IMR-90 (cell line): ENCODE results near the gene S100A2. TPM values are rescaled to one million over a fixed set of nuclear protein-coding genes. Genes with fewer than 3 reads are reported as not detected.
A peak's percentile ranks its signal among the peaks of the same experiment; 100 is the strongest.

Experiments used
- ATAC-seq: fragments of 200-7000 bp; cut with Tn5 transposase; 2 replicates; pipeline ENCODE4 v1.9.1; 2020; ENCODE audit warnings: low read depth, mild to moderate bottlenecking, moderate library complexity
- BruUV-seq: library from RNA; stranded (reverse); fragments of 400-500 nt; replicated peaks from 2 replicates; lab custom pipeline; 2021; lab: Mats Ljungman, UMichigan
- CTCF ChIA-PET: fragments of 300-600 bp; formaldehyde crosslinking; extraction: SDS; loops from one replicate; lab custom pipeline; 2021; ENCODE audit warnings: antibody characterized with exemption; lab: Yijun Ruan, JAX
- POLR2A ChIA-PET: fragments of 300-600 bp; sonication (Branson Sonifier 250); formaldehyde crosslinking; loops from one replicate; lab custom pipeline; 2022; ENCODE audit warnings: antibody characterized with exemption; ENCODE audit not compliant: unreplicated experiment; lab: Charles Lee
- DNase-seq: peaks from one replicate; pipeline ENCODE4 v3.0.0; 2013
- H2AFZ ChIP-seq: replicated peaks from 2 replicates; pipeline ENCODE3; 2013; ENCODE audit warnings: low read length, mild to moderate bottlenecking; ENCODE audit not compliant: poor library complexity
- H2AK5ac ChIP-seq: 2 replicates; pipeline ENCODE4 v1.6.1; 2013; ENCODE audit warnings: low read depth, low read length, inconsistent platforms
- H2AK9ac ChIP-seq: replicated peaks from 2 replicates; pipeline ENCODE3; 2013; ENCODE audit warnings: mild to moderate bottlenecking, low read depth, low read length, moderate library complexity; ENCODE audit not compliant: poor library complexity
- H2BK120ac ChIP-seq: 2 replicates; pipeline ENCODE4 v1.6.1; 2013; ENCODE audit warnings: low read depth, low read length, inconsistent platforms
- H2BK15ac ChIP-seq: 3 replicates; pipeline ENCODE4 v1.6.1; 2013; ENCODE audit warnings: low read depth, low read length, inconsistent platforms
- H2BK20ac ChIP-seq: 2 replicates; pipeline ENCODE4 v1.6.1; 2013; ENCODE audit warnings: low read depth, mild to moderate bottlenecking, inconsistent platforms, low read length, moderate library complexity
- H2BK5ac ChIP-seq: 2 replicates; pipeline ENCODE4 v1.6.1; 2013; ENCODE audit warnings: mild to moderate bottlenecking, low read depth, low read length, inconsistent platforms; ENCODE audit not compliant: poor library complexity, severe bottlenecking
- H3K14ac ChIP-seq: replicated peaks from 2 replicates; pipeline ENCODE4 v1.6.1; 2013; ENCODE audit warnings: low read depth, low read length, inconsistent platforms
- H3K18ac ChIP-seq: 2 replicates; pipeline ENCODE4 v1.6.1; 2013; ENCODE audit warnings: low read depth, low read length, control low read depth
- H3K23ac ChIP-seq: 2 replicates; pipeline ENCODE4 v1.6.1; 2013; ENCODE audit warnings: low read depth, low read length, inconsistent platforms
- H3K27ac ChIP-seq: 2 replicates; pipeline ENCODE4 v1.5.1; 2013; ENCODE audit warnings: mild to moderate bottlenecking, control low read depth, low read length; ENCODE audit not compliant: insufficient read depth
- H3K27me3 ChIP-seq: 2 replicates; pipeline ENCODE4 v1.6.1; 2013; ENCODE audit warnings: low read length; ENCODE audit not compliant: control insufficient read depth, insufficient read depth
- H3K36me3 ChIP-seq: 2 replicates; pipeline ENCODE4 v1.6.1; 2013; ENCODE audit warnings: low read length, mixed read lengths; ENCODE audit not compliant: control insufficient read depth, insufficient read depth
- H3K4ac ChIP-seq: 2 replicates; pipeline ENCODE4 v1.6.1; 2013; ENCODE audit warnings: low read depth, low read length, inconsistent platforms
- H3K4me1 ChIP-seq: 2 replicates; pipeline ENCODE4 v1.6.1; 2013; ENCODE audit warnings: low read length, mixed read lengths; ENCODE audit not compliant: control insufficient read depth, insufficient read depth
- H3K4me2 ChIP-seq: 2 replicates; pipeline ENCODE4 v1.6.1; 2013; ENCODE audit warnings: low read depth, mild to moderate bottlenecking, control low read depth, low read length, moderate library complexity
- H3K4me3 ChIP-seq: 2 replicates; pipeline ENCODE4 v1.5.1; 2013; ENCODE audit warnings: low read depth, mild to moderate bottlenecking, control low read depth, low read length, moderate library complexity; ENCODE audit not compliant: insufficient read depth
- H3K56ac ChIP-seq: 2 replicates; pipeline ENCODE4 v1.6.1; 2013; ENCODE audit warnings: low read length, inconsistent platforms; ENCODE audit not compliant: insufficient read depth; ENCODE audit errors: extremely low read depth
- H3K79me1 ChIP-seq, 2 experiments: 2 replicates each; pipeline ENCODE4 v1.6.1; 2013; ENCODE audit warnings: low read length in 2 of 2, inconsistent platforms in 1 of 2, low read depth in 1 of 2
- H3K9ac ChIP-seq: 2 replicates; pipeline ENCODE4 v1.6.1; 2013; ENCODE audit warnings: low read depth, low read length, control low read depth
- H3K9me1 ChIP-seq: 2 replicates; pipeline ENCODE4 v1.6.1; 2013; ENCODE audit warnings: low read length, inconsistent platforms; ENCODE audit not compliant: insufficient read depth
- H3K9me3 ChIP-seq: 2 replicates; pipeline ENCODE4 v1.6.1; 2013; ENCODE audit warnings: low read length; ENCODE audit not compliant: control insufficient read depth, insufficient read depth
- H4K20me1 ChIP-seq: 2 replicates; pipeline ENCODE4 v1.6.1; 2013; ENCODE audit warnings: low read length, inconsistent platforms; ENCODE audit not compliant: insufficient read depth
- H4K5ac ChIP-seq: 2 replicates; pipeline ENCODE4 v1.6.1; 2013; ENCODE audit warnings: mild to moderate bottlenecking, low read depth, low read length, control low read depth
- H4K8ac ChIP-seq, 2 experiments: 2 replicates each; pipeline ENCODE4 v1.6.1; 2013; ENCODE audit warnings: low read depth in 2 of 2, low read length in 2 of 2, control low read depth in 1 of 2, inconsistent platforms in 1 of 2
- H4K91ac ChIP-seq: 2 replicates; pipeline ENCODE4 v1.6.1; 2013; ENCODE audit warnings: low read depth, low read length, inconsistent platforms; ENCODE audit not compliant: insufficient read depth
- CEBPB ChIP-seq: IDR thresholded peaks from 2 replicates; pipeline ENCODE4 v1.6.1; 2012; ENCODE audit warnings: low read depth, low read length, improper control_type of control experiment
- FOS ChIP-seq: fragments of 150-350 bp; IDR thresholded peaks from 2 replicates; pipeline ENCODE4 v1.6.1; 2016; ENCODE audit warnings: low read depth, low read length
- MAFK ChIP-seq: IDR thresholded peaks from 2 replicates; pipeline ENCODE4 v1.6.1; 2012; ENCODE audit warnings: low read depth, low read length, improper control_type of control experiment
- MAZ ChIP-seq: IDR thresholded peaks from 2 replicates; pipeline ENCODE4 v1.6.1; 2012; ENCODE audit warnings: low read depth, mild to moderate bottlenecking, low read length, improper control_type of control experiment, moderate library complexity, borderline replicate concordance
- MXI1 ChIP-seq: IDR thresholded peaks from 2 replicates; pipeline ENCODE4 v1.6.1; 2012; ENCODE audit warnings: low read depth, mild to moderate bottlenecking, low read length, moderate library complexity, borderline replicate concordance
- NFE2L2 ChIP-seq: fragments of 150-350 bp; IDR thresholded peaks from 2 replicates; pipeline ENCODE4 v1.6.1; 2016; ENCODE audit warnings: low read depth, mild to moderate bottlenecking, low read length
- POLR2A ChIP-seq: IDR thresholded peaks from 2 replicates; pipeline ENCODE4 v1.6.1; 2012; ENCODE audit warnings: mild to moderate bottlenecking, low read depth, low read length
- RAD21 ChIP-seq: IDR thresholded peaks from 2 replicates; pipeline ENCODE4 v1.6.1; 2012; ENCODE audit warnings: low read length, improper control_type of control experiment
- RFX5 ChIP-seq: IDR thresholded peaks from 2 replicates; pipeline ENCODE4 v1.8.0; 2012; ENCODE audit warnings: low read depth, mild to moderate bottlenecking, low read length, moderate library complexity
- SMC3 ChIP-seq: fragments of 150-350 bp; IDR thresholded peaks from 2 replicates; pipeline ENCODE4 v1.6.1; 2016; ENCODE audit warnings: low read depth, mild to moderate bottlenecking, antibody characterized with exemption, low read length, moderate library complexity
- WGBS, 2 experiments: methylation state at CpG; one replicate each; pipeline versions ENCODE4 v1.1.5 to v1.1.7; 2013; ENCODE audit warnings: missing lambda C conversion rate in 2 of 2; ENCODE audit not compliant: insufficient read length in 1 of 2; ENCODE audit errors: extremely low coverage in 2 of 2; 5-methylcytosine and 5-hydroxymethylcytosine counted together
- dilution Hi-C: fragments of 300-500 bp; cut with HindIII; formaldehyde crosslinking; loops from one replicate; pipeline ENCODE4 v1.14.3; 2018; ENCODE audit warnings: low sequenced_read_pairs; ENCODE audit not compliant: unreplicated experiment
- in situ Hi-C: fragments of 300-500 bp; cut with MboI; formaldehyde crosslinking; loops from 3 replicates; pipeline ENCODE4 v1.14.3; 2019; ENCODE audit warnings: low sequenced_read_pairs, inconsistent platforms, mixed read lengths
- intact Hi-C: fragments of 100-400 bp; cut with micrococcal nuclease; formaldehyde crosslinking; loops from 2 replicates; pipeline ENCODE4 v1.10.0; 2022
- polyA plus RNA-seq, 3 experiments: library from polyadenylated mRNA; depleted of rRNA; stranded (reverse); fragments of >200 nt; gene quantifications; 2 replicates each; pipeline ENCODE4 v1.2.3, GENCODE V29; 2012; ENCODE audit warnings: low replicate concordance in 1 of 3
- total RNA-seq: library from RNA; depleted of rRNA; stranded (reverse); fragments of >200 nt; gene quantifications from 2 replicates; pipeline ENCODE4 v1.2.3, GENCODE V29; 2012
- TF ChIP-seq, protein P1 (sequence below): fragments of 150-350 bp; IDR thresholded peaks from 2 replicates; pipeline ENCODE4 v1.6.1; 2017; ENCODE audit warnings: mild to moderate bottlenecking, antibody characterized with exemption, low read length, low read depth
- TF ChIP-seq, protein P2 (sequence below): fragments of 150-350 bp; IDR thresholded peaks from 2 replicates; pipeline ENCODE4 v1.6.1; 2016; ENCODE audit warnings: low read depth, mild to moderate bottlenecking, low read length, moderate library complexity, borderline replicate concordance

S100A2 gene
- total and polyA plus RNA-seq, 2 of the 4 experiments (the other 2 are of a cell fraction) = 3.6 to 7.9 TPM

DNA sequence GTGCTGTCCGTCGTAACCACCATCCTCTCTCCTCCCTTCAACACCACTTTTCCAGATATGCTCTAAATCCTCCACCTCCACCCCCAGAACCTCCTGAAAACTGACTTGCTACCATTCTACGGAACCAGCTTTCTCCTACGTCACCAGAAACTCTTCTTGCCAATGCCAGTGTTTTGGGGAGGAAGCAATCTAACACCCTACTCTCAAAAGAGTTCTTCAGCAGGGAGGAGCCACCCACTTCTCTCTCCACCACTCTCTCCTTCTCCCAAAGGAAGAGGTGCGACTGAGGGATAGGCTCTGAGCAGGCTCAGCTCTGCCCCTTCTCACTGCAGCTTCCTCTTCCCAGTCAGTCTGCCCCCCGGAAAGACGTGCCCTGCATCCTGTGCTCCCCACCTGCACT, 6.1 kb upstream of the S100A2 start (continued):
- TF ChIP-seq, protein P1, sequence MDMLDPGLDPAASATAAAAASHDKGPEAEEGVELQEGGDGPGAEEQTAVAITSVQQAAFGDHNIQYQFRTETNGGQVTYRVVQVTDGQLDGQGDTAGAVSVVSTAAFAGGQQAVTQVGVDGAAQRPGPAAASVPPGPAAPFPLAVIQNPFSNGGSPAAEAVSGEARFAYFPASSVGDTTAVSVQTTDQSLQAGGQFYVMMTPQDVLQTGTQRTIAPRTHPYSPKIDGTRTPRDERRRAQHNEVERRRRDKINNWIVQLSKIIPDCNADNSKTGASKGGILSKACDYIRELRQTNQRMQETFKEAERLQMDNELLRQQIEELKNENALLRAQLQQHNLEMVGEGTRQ = no peak
- TF ChIP-seq MXI1 (no peak), NFE2L2 (no peak)

DNA sequence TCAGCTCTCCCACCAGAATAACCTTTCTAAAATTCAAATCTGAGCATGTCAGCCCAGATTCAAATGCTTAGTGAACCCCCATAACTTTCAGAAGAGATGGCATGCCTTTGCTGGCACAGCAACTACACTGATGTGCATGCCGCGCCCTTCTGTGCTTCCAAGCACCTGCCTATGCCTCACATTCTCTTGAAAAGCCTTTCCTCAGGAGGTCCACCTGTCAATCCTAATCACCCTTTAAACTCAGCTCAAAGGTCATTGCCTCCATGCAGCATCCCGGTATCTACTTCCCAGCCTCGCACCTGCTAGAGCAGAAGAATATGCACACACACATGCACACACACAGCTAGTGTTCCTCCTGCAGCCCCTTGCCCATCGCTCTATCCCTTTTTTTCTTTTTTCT, 5.2 kb upstream of the S100A2 start:
- dilution Hi-C loops (no loop called here), intact Hi-C loops (no loop called here), in situ Hi-C loops (no loop called here)
- 100% methylated on average over 2 of the region's 5 CpGs; no CpG with 5 or more reads in 1 of the 2 experiments for WGBS, 2 experiments
- peak overlapping the region; percentile 65 for H2AK9ac ChIP-seq
- no peak overlapping the region for H3K23ac ChIP-seq
- ChIA-PET CTCF (interaction anchor here (0.6 to 0.8 kb wide), 2 partner anchors 37 to 60 kb away, joined by 4 to 6 read pairs; no protein-coding TSS in a partner anchor), POLR2A (interaction anchor here (3.7 kb wide), 1 partner anchor 36 kb away, joined by 28 read pairs; the partner anchor contains the start of gene S100A6)
- H3K4me2 ChIP-seq = no peak overlapping the region
- no peak overlapping the region for H2AFZ ChIP-seq
- no peak overlapping the region for H4K8ac ChIP-seq
- no peaks in the 10 kb centered on the region for H3K9me3 ChIP-seq
- no peak overlapping the region for H3K14ac ChIP-seq
- BruUV-seq = no TSS peak
- H4K91ac ChIP-seq = no peak overlapping the region; the same call in 1 of the 2 replicates
- peak overlapping the region; percentile 29 for H3K4ac ChIP-seq
- no peaks in the 10 kb centered on the region for H3K36me3 ChIP-seq
- H2BK15ac ChIP-seq = no peak overlapping the region; the same call in 2 of the 3 replicates
- peaks cover 0 to 26% of the 10 kb centered on the region in 2 experiments; a peak in 2 of 4 replicates for H3K79me1 ChIP-seq
- H2BK120ac ChIP-seq = no peak overlapping the region
- H3K9me1 ChIP-seq = peaks cover 23% of the 10 kb centered on the region
- H4K5ac ChIP-seq = no peak overlapping the region
- no peak overlapping the region for H3K27ac ChIP-seq
- ATAC-seq = no peak
- no peak overlapping the region for H2AK5ac ChIP-seq
- H3K9ac ChIP-seq = no peak overlapping the region
- H4K20me1 ChIP-seq = no peaks in the 10 kb centered on the region
- no peak overlapping the region for H2BK20ac ChIP-seq
- no peak overlapping the region for H2BK5ac ChIP-seq
- H3K56ac ChIP-seq = no peak overlapping the region
- no peaks in the 10 kb centered on the region for H3K27me3 ChIP-seq
- H3K4me3 ChIP-seq = no peak overlapping the region
- peaks cover 27% of the 10 kb centered on the region for H3K4me1 ChIP-seq
- no peak for DNase-seq
- no peak overlapping the region for H3K18ac ChIP-seq
- TF ChIP-seq NFE2L2 (no peak), MAFK (no peak), MXI1 (no peak), RFX5 (no peak), POLR2A (no peak), MAZ (no peak), CEBPB (no peak), RAD21 (no peak), SMC3 (no peak), FOS (no peak)
- TF ChIP-seq, protein P2, sequence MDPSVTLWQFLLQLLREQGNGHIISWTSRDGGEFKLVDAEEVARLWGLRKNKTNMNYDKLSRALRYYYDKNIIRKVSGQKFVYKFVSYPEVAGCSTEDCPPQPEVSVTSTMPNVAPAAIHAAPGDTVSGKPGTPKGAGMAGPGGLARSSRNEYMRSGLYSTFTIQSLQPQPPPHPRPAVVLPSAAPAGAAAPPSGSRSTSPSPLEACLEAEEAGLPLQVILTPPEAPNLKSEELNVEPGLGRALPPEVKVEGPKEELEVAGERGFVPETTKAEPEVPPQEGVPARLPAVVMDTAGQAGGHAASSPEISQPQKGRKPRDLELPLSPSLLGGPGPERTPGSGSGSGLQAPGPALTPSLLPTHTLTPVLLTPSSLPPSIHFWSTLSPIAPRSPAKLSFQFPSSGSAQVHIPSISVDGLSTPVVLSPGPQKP = no peak
- TF ChIP-seq, protein P1 = no peak
